ENCODE data around the gene PRSS12. TPM values are rescaled to one million over a fixed set of nuclear protein-coding genes. Genes with fewer than 3 reads are reported as not detected.

PRSS12 gene
- total RNA-seq, 2 experiments from 2014 or later: not detected

DNA sequence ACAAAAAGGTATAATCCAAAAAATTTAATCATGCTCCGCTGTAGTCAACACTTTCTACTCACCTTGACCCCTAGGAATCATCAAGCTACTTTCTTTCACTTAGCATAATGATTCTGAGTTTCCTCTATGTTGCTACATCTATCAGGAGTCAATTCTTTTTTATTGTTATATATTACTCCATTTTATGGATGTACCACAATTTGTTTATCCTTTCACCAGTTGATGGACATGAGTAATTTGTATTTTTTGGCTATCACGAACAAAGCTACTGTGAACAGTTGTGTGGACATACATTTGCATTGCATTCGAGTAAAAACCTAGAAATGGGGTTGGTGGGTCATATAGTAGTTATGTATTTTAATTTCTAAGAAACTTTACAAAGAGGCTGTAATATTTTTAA, 102.9 kb downstream of the PRSS12 start:
- H3K4me1 Mint-ChIP-seq: peaks cover 3% of the 10 kb centered on the region
- no peak overlapping the region for H3K4me3 Mint-ChIP-seq
- ChIA-PET POLR2A (no interaction called here), CTCF (no interaction called here)
- no peak for DNase-seq
- no peaks in the 10 kb centered on the region for H3K9me3 Mint-ChIP-seq
- H3K36me3 Mint-ChIP-seq (ENCODE audit: low read depth): no peaks in the 10 kb centered on the region
- H3K27ac Mint-ChIP-seq: no peak overlapping the region
- no peaks in the 10 kb centered on the region for H3K27me3 Mint-ChIP-seq

DNA sequence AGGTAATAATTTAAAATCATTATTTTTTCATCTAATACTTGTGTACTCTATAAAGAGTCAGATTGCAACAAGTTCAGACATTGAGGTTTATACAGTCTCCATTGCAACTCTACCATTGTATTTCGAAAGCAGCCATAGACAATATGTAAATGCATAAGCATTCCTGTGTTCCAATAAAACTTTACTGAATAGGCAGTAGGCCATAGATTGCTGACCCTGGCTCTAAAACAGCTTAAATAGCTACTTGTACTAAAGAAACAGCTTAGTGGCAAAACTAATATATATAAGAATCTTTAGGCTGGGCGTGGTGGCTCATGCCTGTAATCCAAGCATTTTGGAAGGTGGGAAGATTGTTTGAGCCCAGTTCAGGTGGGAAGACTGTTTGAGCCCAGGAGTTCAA, 115.3 kb downstream of the PRSS12 start:
- Mint-ChIP-seq H3K9me3 (no peaks in the 10 kb centered on the region), H3K4me1 (no peaks in the 10 kb centered on the region), H3K27ac (no peak overlapping the region), H3K27me3 (peaks cover 6% of the 10 kb centered on the region), H3K4me3 (no peak overlapping the region), H3K36me3 (ENCODE audit: low read depth) (no peaks in the 10 kb centered on the region)
- ChIA-PET POLR2A (no interaction called here), CTCF (no interaction called here)
- DNase-seq: no peak

DNA sequence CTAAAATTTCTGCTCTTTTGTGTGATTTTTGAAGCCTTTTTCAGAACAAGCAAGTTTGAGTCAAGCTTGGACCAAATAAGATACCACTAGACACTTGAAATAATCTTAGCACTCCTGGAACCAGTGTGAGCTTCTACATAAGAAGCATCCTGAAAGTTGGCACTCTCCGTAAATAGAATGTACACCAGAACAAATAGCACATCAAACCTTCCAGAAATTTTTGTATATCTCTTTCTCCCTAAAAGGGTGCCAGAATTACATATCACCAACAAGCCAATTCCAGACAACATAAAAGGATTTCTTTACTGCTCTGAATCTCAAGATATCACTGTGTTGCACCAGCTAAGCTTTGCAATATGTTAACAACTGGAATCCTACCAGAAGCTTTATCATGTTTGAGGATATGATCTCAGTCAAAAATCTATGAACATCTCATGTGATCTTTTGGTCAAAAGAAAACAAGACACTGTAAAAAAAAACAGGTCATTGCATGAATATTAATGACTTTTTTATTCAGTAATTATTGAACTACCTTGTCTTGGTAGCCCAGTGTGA, 117.2 kb downstream of the PRSS12 start:
- CTCF ChIA-PET: no interaction called here
- no peak for DNase-seq
- peaks cover 6% of the 10 kb centered on the region for H3K27me3 Mint-ChIP-seq
- H3K27ac Mint-ChIP-seq: no peak overlapping the region
- H3K36me3 Mint-ChIP-seq (ENCODE audit: low read depth): no peaks in the 10 kb centered on the region
- H3K9me3 Mint-ChIP-seq: no peaks in the 10 kb centered on the region
- H3K4me1 Mint-ChIP-seq: no peaks in the 10 kb centered on the region
- H3K4me3 Mint-ChIP-seq: no peak overlapping the region
- POLR2A ChIA-PET: no interaction called here
